AG04449 (cell line): ENCODE results near the gene FSCN2.

Experiments
- CTCF ChIA-PET: fragments of 350-600 bp; formaldehyde crosslinking; extraction: SDS; loops from one replicate; lab custom pipeline; 2021; ENCODE audit warnings: antibody characterized with exemption; lab: Yijun Ruan, JAX
- POLR2A ChIA-PET: fragments of 400-600, 350-600 bp; formaldehyde crosslinking; extraction: SDS; loops from one replicate; lab custom pipeline; 2020; ENCODE audit warnings: antibody characterized with exemption, inconsistent platforms; lab: Yijun Ruan, JAX
- DNase-seq: peaks from one replicate; pipeline ENCODE4 v3.0.0-alpha.2; 2010; ENCODE audit warnings: low read depth, low spot score
- H3K4me3 ChIP-seq: 2 replicates; pipeline ENCODE4 v1.5.1; 2011; ENCODE audit warnings: low read depth, mild to moderate bottlenecking, control low read depth, low read length
- CTCF ChIP-seq: IDR thresholded peaks from one replicate; pipeline ENCODE4 v1.5.1; 2011; ENCODE audit warnings: mild to moderate bottlenecking, moderate library complexity, low read length, control low read depth, inconsistent platforms; ENCODE audit not compliant: insufficient read depth; ENCODE audit errors: missing control alignments

The FSCN2 gene

GRCh38 chr17:81481815-81482505 is 46.2 kb upstream of the FSCN2 start:
- H3K4me3 ChIP-seq = peak overlapping the region; percentile 51
- ChIA-PET POLR2A (interaction anchor here (0.9 kb wide), 1 partner anchor 10 kb away, joined by 3 read pairs; no protein-coding TSS in a partner anchor), CTCF (interaction anchor here (1.0 to 8.4 kb wide), 11 partner anchors 10 to 243 kb away, joined by 3 to 188 read pairs (median 6); partner anchors contain the start of genes BAHCC1, NDUFAF8 and TEPSIN)
- no peak for TF ChIP-seq CTCF
- no peak for DNase-seq

GRCh38 chr17:81482673-81483072 is 45.5 kb upstream of the FSCN2 start:
- TF ChIP-seq CTCF = no peak
- no peak overlapping the region for H3K4me3 ChIP-seq
- CTCF ChIA-PET = interaction anchor here (1.3 to 8.4 kb wide), 10 partner anchors 11 to 240 kb away, joined by 3 to 188 read pairs (median 20); partner anchors contain the start of gene BAHCC1
- POLR2A ChIA-PET = no interaction called here
- no peak for DNase-seq

GRCh38 chr17:81483085-81483861 is 44.9 kb upstream of the FSCN2 start:
- POLR2A ChIA-PET = no interaction called here

GRCh38 chr17:81483862-81484194 is 44.3 kb upstream of the FSCN2 start:
- TF ChIP-seq CTCF = no peak
- POLR2A ChIA-PET = interaction anchor here (1.0 to 1.6 kb wide), 2 partner anchors 87 to 98 kb away, joined by 3 to 12 read pairs; no protein-coding TSS in a partner anchor
- H3K4me3 ChIP-seq = peak overlapping the region; percentile 40
- CTCF ChIA-PET = interaction anchor here (0.9 to 8.4 kb wide), 21 partner anchors 11 to 341 kb away, joined by 3 to 188 read pairs (median 9); partner anchors contain the start of gene BAHCC1
- no peak for DNase-seq

More at GRCh38 chr17:81483085-81483861, 44.9 kb upstream of the FSCN2 start:
- TF ChIP-seq CTCF = no peak
- DNase-seq = no peak
- CTCF ChIA-PET = interaction anchor here (1.3 to 8.4 kb wide), 17 partner anchors 10 to 341 kb away, joined by 3 to 188 read pairs (median 13); partner anchors contain the start of gene BAHCC1
- no peak overlapping the region for H3K4me3 ChIP-seq

- POLR2A ChIA-PET = interaction anchor here (0.5 to 1.6 kb wide), 11 partner anchors 18 to 245 kb away, joined by 3 to 12 read pairs (median 4); partner anchors contain the start of genes ACTG1, BAHCC1, NDUFAF8 and TEPSIN
- CTCF ChIA-PET = interaction anchor here (0.6 to 8.4 kb wide), 48 partner anchors 10 to 344 kb away, joined by 3 to 188 read pairs (median 4); partner anchors contain the start of genes BAHCC1, NDUFAF8, SLC38A10 and TEPSIN
- H3K4me3 ChIP-seq = peak overlapping the region; percentile 57
- peak; percentile 83 for TF ChIP-seq CTCF
- no peak for DNase-seq
Observed at GRCh38 chr17:81484195-81484979, 43.8 kb upstream of the FSCN2 start.
